GM19438 (cell line): ENCODE data around the gene CDH24.

Source experiments
- ATAC-seq: cut with Tn5 transposase; IDR thresholded peaks from one replicate; pipeline ENCODE4 v1.9.1; 2021; ENCODE audit warnings: low read depth; ENCODE audit not compliant: unreplicated experiment

CDH24 gene

GRCh38 chr14:22998329-22999012 lies 58.8 kb downstream of the CDH24 start:
- no peak for ATAC-seq

DNA sequence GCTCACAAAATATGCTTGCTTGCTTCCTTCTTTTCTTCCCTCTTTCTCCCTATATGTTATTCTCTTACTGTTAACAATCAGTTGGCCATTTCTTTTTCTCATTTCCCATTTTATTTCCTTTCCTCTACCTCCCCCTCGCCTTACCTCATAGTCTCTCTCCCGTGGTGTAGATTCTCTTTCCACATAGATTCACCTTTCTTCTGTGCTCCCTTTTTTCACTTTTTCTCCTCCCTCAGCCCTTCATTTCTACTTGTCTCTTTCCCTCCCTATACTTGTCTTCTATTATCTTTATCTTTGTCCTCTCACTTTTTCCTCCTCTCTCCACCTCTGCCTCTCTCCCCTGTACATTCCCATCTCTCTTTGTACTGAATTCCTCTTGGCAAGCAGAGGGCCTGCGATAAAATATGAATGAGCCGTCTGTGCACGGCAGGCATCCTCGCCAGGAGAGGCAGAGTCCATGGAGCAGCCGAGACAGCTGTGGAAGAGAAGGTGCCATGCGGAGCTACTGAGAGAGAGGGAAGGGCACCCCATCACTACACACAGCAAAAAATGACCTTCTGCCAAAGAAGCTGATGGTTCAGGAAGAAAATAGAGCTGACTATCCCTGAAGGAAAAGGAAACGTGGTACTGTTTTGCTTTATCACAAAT lies 59.5 kb downstream of the CDH24 start:
- no peak for ATAC-seq
